SK-N-SH (cell line): ENCODE measurements around the gene TBC1D13. TPM values are rescaled to one million over a fixed set of nuclear protein-coding genes. Genes with fewer than 3 reads are reported as not detected.

Source experiments
- CTCF ChIA-PET: fragments of 300-600, 350-600 bp; formaldehyde crosslinking; extraction: SDS; loops from one replicate; lab custom pipeline; 2021; lab: Yijun Ruan, JAX
- POLR2A ChIA-PET: fragments of 350-600 bp; sonication (Branson Sonifier 250); formaldehyde crosslinking; extraction: SDS; loops from one replicate; lab custom pipeline; 2020; ENCODE audit warnings: antibody characterized with exemption, inconsistent platforms; lab: Yijun Ruan, JAX
- DNase-seq: peaks from one replicate; pipeline ENCODE4 v3.0.0; 2012
- H2AFZ ChIP-seq: fragments of 200-600 bp; sonication (generic); 2 replicates; pipeline ENCODE4 v1.8.1; 2016; ENCODE audit warnings: antibody characterized with exemption, mild to moderate bottlenecking, low read depth
- H3F3A ChIP-seq: fragments of 200-600 bp; sonication (generic); replicated peaks from 2 replicates; pipeline ENCODE3; 2016; ENCODE audit warnings: antibody characterized with exemption, mild to moderate bottlenecking; ENCODE audit not compliant: insufficient read depth
- H3K27ac ChIP-seq, 2 experiments: fragments of 200-500 bp in 1 of 2; fragments of 200-600 bp in 1 of 2; sonication (Bioruptor generic) in 1 of 2; sonication (generic), shearing (Covaris generic) in 1 of 2; 2 replicates each; pipeline versions ENCODE4 v1.5.1 to v1.6.1; 2014 to 2016; ENCODE audit warnings: low read depth in 2 of 2, inconsistent platforms in 1 of 2, low read length in 1 of 2, mild to moderate bottlenecking in 1 of 2, mixed read lengths in 1 of 2
- H3K27me3 ChIP-seq: fragments of 200-600 bp; sonication (generic), shearing (Covaris generic); 2 replicates; pipeline ENCODE4 v1.6.1; 2016; ENCODE audit warnings: mixed run types; ENCODE audit not compliant: insufficient read depth
- H3K36me3 ChIP-seq, 2 experiments: fragments of 200-500 bp in 1 of 2; fragments of 200-600 bp in 1 of 2; sonication (Bioruptor generic) in 1 of 2; sonication (generic) in 1 of 2; replicated peaks in 1 of 2; 2 replicates each; pipeline versions ENCODE3 to v1.5.1; 2014 to 2016; ENCODE audit warnings: low read length in 1 of 2, mild to moderate bottlenecking in 1 of 2; ENCODE audit not compliant: insufficient read depth in 2 of 2, control insufficient read depth in 1 of 2
- H3K4me1 ChIP-seq, 2 experiments: fragments of 200-500 bp in 1 of 2; fragments of 200-600 bp in 1 of 2; sonication (Bioruptor generic) in 1 of 2; sonication (generic), shearing (Covaris generic) in 1 of 2; 2 replicates each; pipeline versions ENCODE4 v1.5.1 to v1.6.1; 2014 to 2016; ENCODE audit warnings: low read depth in 1 of 2, low read length in 1 of 2, mixed run types in 1 of 2; ENCODE audit not compliant: insufficient read depth in 2 of 2, control insufficient read depth in 1 of 2
- H3K4me2 ChIP-seq: fragments of 200-600 bp; sonication (generic), shearing (Covaris generic); 2 replicates; pipeline ENCODE4 v1.6.1; 2017; ENCODE audit warnings: mixed run types
- H3K4me3 ChIP-seq, 2 experiments: fragments of 200-500 bp in 1 of 2; fragments of 200-600 bp in 1 of 2; sonication (Bioruptor generic) in 1 of 2; sonication (generic), shearing (Covaris generic) in 1 of 2; 2 replicates each; pipeline versions ENCODE4 v1.5.1 to v1.8.1; 2014 to 2016; ENCODE audit warnings: low read depth in 2 of 2, inconsistent platforms in 1 of 2, low read length in 1 of 2, mild to moderate bottlenecking in 1 of 2, mixed read lengths in 1 of 2, moderate library complexity in 1 of 2
- H3K79me2 ChIP-seq: fragments of 200-600 bp; sonication (generic); 2 replicates; pipeline ENCODE4 v1.8.1; 2017; ENCODE audit warnings: mild to moderate bottlenecking; ENCODE audit not compliant: insufficient read depth
- H3K9ac ChIP-seq: fragments of 200-600 bp; sonication (generic); 2 replicates; pipeline ENCODE4 v1.6.1; 2017; ENCODE audit warnings: mixed run types
- H3K9me2 ChIP-seq: fragments of 200-600 bp; sonication (generic); 2 replicates; pipeline ENCODE4 v1.6.1; 2017; ENCODE audit warnings: mixed run types
- H3K9me3 ChIP-seq: fragments of 200-600 bp; sonication (generic); 2 replicates; pipeline ENCODE4 v1.6.1; 2017; ENCODE audit warnings: mixed run types, mild to moderate bottlenecking, moderate library complexity
- H4K20me1 ChIP-seq: fragments of 200-600 bp; sonication (generic); 2 replicates; pipeline ENCODE4 v1.6.1; 2017; ENCODE audit warnings: mild to moderate bottlenecking, mixed run types; ENCODE audit not compliant: insufficient read depth
- CHD2 ChIP-seq: fragments of 150-350 bp; IDR thresholded peaks from 2 replicates; pipeline ENCODE4 v1.6.1; 2018; ENCODE audit warnings: low read length; ENCODE audit not compliant: partially characterized antibody
- EP300 ChIP-seq, 2 experiments: IDR thresholded peaks; 2 replicates each; pipeline versions ENCODE4 v1.4.0 to v1.6.1; 2012; ENCODE audit warnings: borderline replicate concordance in 1 of 2, low read depth in 1 of 2, low read length in 1 of 2
- EZH2phosphoT487 ChIP-seq: fragments of 200-600 bp; sonication (generic); IDR thresholded peaks from 2 replicates; pipeline ENCODE4 v1.6.1; 2017; ENCODE audit warnings: low read depth, mixed run types, mild to moderate bottlenecking, antibody characterized with exemption, moderate library complexity, borderline replicate concordance
- GABPA ChIP-seq: IDR thresholded peaks from 2 replicates; pipeline ENCODE4 v1.4.0; 2012; ENCODE audit warnings: low read depth, mild to moderate bottlenecking
- GATA2 ChIP-seq: sonication (generic); formaldehyde crosslinking; IDR thresholded peaks from 2 replicates; pipeline ENCODE4 v1.5.0; 2020; ENCODE audit warnings: mild to moderate bottlenecking, missing genetic modification reagents
- IRF3 ChIP-seq: fragments of 150-350 bp; IDR thresholded peaks from 2 replicates; pipeline ENCODE4 v1.6.1; 2016; ENCODE audit warnings: mild to moderate bottlenecking, low read depth, low read length
- JUND ChIP-seq: IDR thresholded peaks from 2 replicates; pipeline ENCODE4 v1.4.0; 2012
- MAX ChIP-seq: IDR thresholded peaks from 2 replicates; pipeline ENCODE4 v1.4.0; 2012; ENCODE audit warnings: low read depth
- NFIC ChIP-seq: IDR thresholded peaks from 2 replicates; pipeline ENCODE4 v1.4.0; 2012; ENCODE audit warnings: borderline replicate concordance
- PBX3 ChIP-seq: IDR thresholded peaks from 2 replicates; pipeline ENCODE4; 2012
- POLR2AphosphoS5 ChIP-seq: IDR thresholded peaks from 2 replicates; pipeline ENCODE4 v1.6.1; 2012; ENCODE audit warnings: low read depth, low read length
- REST ChIP-seq: IDR thresholded peaks from 2 replicates; pipeline ENCODE4 v1.6.1; 2012; ENCODE audit warnings: mild to moderate bottlenecking, low read depth, low read length, moderate library complexity
- RXRA ChIP-seq: IDR thresholded peaks from 2 replicates; pipeline ENCODE4 v1.4.0; 2012; ENCODE audit warnings: low read depth, mild to moderate bottlenecking, borderline replicate concordance
- SMC3 ChIP-seq: IDR thresholded peaks from 2 replicates; pipeline ENCODE4 v1.6.1; 2012; ENCODE audit warnings: low read depth, low read length, improper control_type of control experiment
- TAF1 ChIP-seq: IDR thresholded peaks from 2 replicates; pipeline ENCODE4 v1.6.1; 2012; ENCODE audit warnings: low read depth, mild to moderate bottlenecking, low read length, moderate library complexity, borderline replicate concordance
- TEAD4 ChIP-seq: IDR thresholded peaks from 2 replicates; pipeline ENCODE4 v1.4.0; 2012; ENCODE audit warnings: mild to moderate bottlenecking, borderline replicate concordance; ENCODE audit not compliant: insufficient read depth
- USF1 ChIP-seq: IDR thresholded peaks from 2 replicates; pipeline ENCODE4 v1.4.0; 2012; ENCODE audit warnings: low read depth, borderline replicate concordance
- YY1 ChIP-seq: IDR thresholded peaks from 2 replicates; pipeline ENCODE4 v1.4.0; 2012; ENCODE audit warnings: low read depth, mild to moderate bottlenecking
- whole genome bisulfite sequencing: methylation state at CpG from one replicate; pipeline ENCODE4 v1.1.6; 2017; ENCODE audit warnings: low lambda C conversion rate; 5-methylcytosine and 5-hydroxymethylcytosine counted together
- polyA plus RNA-seq, 3 experiments: library from polyadenylated mRNA; depleted of rRNA; stranded (reverse); fragments of >200 nt; gene quantifications; 2 replicates each; pipeline ENCODE4 v1.2.3, GENCODE V29; 2012
- TF ChIP-seq, protein P1 (sequence below): fragments of 150-350 bp; IDR thresholded peaks from 2 replicates; pipeline ENCODE4 v1.6.1; 2017; ENCODE audit warnings: antibody characterized with exemption, low read length, low read depth, borderline replicate concordance

The TBC1D13 gene
- polyA plus RNA-seq, 1 of the 3 experiments (the other 2 are of a cell fraction) = 19.1 TPM

- Histone ChIP-seq H3K4me2 (peak overlapping the region; percentile 99), H4K20me1 (no peaks in the 10 kb centered on the region), H3K79me2 (peaks cover 27% of the 10 kb centered on the region), H3K36me3 (peaks cover 0 to 5% of the 10 kb centered on the region in 2 experiments), H2AFZ (peak overlapping the region; percentile 94; the same call in 1 of the 2 replicates), H3F3A (peaks cover 11% of the 10 kb centered on the region), H3K27ac (peak overlapping the region in 1 of 2 experiments; percentile 81; a peak in 1 of 4 replicates), H3K27me3 (no peaks in the 10 kb centered on the region), H3K9me2 (no peaks in the 10 kb centered on the region), H3K4me1 (peaks cover 0 to 7% of the 10 kb centered on the region in 2 experiments; a peak in 1 of 4 replicates), H3K9me3 (no peaks in the 10 kb centered on the region), H3K9ac (peak overlapping the region; percentile 88), H3K4me3 (peak overlapping the region; percentile 71 to 90)
- DNase-seq = no peak
- CTCF ChIA-PET = interaction anchor here (0.7 to 1.2 kb wide), 6 partner anchors 30 to 135 kb away, joined by 3 to 7 read pairs (median 4); no protein-coding TSS in a partner anchor
- TF ChIP-seq IRF3 (no peak), RXRA (no peak), EZH2phosphoT487 (no peak), YY1 (no peak), REST (no peak), MAX (no peak), POLR2AphosphoS5 (no peak), SMC3 (no peak), TAF1 (no peak), JUND (no peak), NFIC (no peak), USF1 (no peak), CHD2 (no peak), PBX3 (no peak), GATA2 (CRISPR knock-in tag) (no peak), GABPA (no peak), TEAD4 (no peak), EP300 (IDR thresholded peaks at IDR 0.05; ENCODE audit: borderline replicate concordance in 1 of 2, low read depth in 1 of 2, low read length in 1 of 2) (no peak)
- TF ChIP-seq, protein P1, sequence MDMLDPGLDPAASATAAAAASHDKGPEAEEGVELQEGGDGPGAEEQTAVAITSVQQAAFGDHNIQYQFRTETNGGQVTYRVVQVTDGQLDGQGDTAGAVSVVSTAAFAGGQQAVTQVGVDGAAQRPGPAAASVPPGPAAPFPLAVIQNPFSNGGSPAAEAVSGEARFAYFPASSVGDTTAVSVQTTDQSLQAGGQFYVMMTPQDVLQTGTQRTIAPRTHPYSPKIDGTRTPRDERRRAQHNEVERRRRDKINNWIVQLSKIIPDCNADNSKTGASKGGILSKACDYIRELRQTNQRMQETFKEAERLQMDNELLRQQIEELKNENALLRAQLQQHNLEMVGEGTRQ = no peak
- POLR2A ChIA-PET = interaction anchor here (0.6 kb wide), 1 partner anchor 54 kb away, joined by 7 read pairs; no protein-coding TSS in a partner anchor
- 80% methylated on average over 11 of the region's 11 CpGs for WGBS
Measured at GRCh38 chr9:128770286-128771030, 16.6 kb upstream of the TBC1D13 start.
